NCI-H524 treated with DMSO at 0.1 percent for 48 hours (cell line): Measurements from ENCODE around the gene ZFP92.
"Not testable (repeated sequence)": the region's sequence is repeated elsewhere in the genome, so short reads cannot be mapped to it uniquely, and the experiment has no call there.

Experiments used
- DNase-seq: peaks from one replicate; lab custom pipeline; 2025; lab: John Stamatoyannopoulos, UW

Gene ZFP92

DNA sequence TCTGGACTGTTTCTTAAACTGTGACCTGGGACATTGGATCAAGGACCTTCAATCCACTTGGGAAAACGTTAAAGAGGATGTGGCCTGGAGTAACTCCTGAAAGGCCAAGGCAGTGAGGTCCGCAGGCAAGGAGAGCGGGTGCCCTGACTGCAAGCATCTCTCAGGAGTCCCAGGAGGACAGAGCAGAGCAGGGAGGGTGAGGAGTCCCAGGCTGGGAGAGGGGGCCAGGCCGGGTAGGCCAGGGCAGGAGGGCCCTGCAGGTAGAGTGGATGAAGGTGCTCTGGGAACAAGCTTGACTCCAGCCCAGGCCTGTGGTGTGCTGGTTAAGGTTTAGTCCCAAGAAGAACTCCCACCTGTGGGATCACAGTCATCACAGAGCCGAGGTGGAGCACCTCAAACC, 23.9 kb upstream of the ZFP92 start:
- DNase-seq: no peak

- DNase-seq: no peak
Measured at GRCh38 chrX:153387987-153388721, 23.1 kb upstream of the ZFP92 start.

- no peak for DNase-seq
Measured at GRCh38 chrX:153388722-153389459, 22.4 kb upstream of the ZFP92 start.

- DNase-seq: not testable (repeated sequence)
Measured at GRCh38 chrX:153389460-153389768, 21.9 kb upstream of the ZFP92 start.

GRCh38 chrX:153392642-153393321, 18.5 kb upstream of the ZFP92 start:
- DNase-seq: no peak

- DNase-seq: no peak
Measured at GRCh38 chrX:153394612-153395011, 16.7 kb upstream of the ZFP92 start.

- no peak for DNase-seq
Measured at GRCh38 chrX:153395613-153396319, 15.5 kb upstream of the ZFP92 start.

DNA sequence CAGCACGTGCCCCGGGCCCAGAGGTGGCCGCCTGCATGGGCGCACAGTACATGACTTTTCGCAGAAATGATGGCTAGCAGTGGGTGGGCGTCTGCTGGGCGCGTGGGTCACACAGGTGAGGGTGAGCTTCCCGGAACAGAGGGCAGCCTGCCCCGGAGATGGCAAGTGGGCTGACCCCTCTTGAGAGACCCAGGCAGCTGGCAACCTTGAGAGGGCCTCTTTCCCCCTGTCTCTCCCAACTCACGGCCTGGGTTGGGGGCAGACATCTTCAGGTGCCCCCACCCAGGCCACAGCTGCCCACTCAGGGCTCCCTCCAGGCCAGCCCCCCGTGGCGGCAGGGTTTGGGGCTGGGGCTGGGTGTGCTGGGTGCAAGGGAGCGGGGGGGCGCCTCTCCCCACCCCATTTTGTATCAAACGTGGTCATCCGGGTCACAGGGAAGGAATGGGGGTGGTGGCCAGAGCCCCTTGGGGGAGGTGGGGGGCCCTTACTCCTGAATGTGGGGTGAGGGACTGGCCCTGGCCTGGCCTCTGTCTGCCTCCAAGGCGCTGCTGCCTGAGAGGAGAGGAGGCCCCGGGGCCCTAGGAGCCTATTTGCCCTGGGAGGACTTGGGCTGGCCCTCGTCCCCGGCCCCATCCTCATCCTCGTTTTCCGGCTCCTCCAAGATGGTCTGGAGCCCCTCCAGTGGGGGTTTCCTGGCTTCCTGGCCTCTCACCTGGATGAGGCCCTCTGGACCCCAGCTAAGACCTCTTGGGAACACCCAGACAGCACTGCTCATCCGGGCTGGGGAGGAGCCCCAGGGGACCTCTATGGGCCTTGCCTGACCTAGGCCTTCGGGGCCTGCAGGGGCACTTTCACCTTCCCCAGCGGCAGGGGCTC, 14.7 kb upstream of the ZFP92 start:
- DNase-seq: no peak

- DNase-seq: no peak
Measured at GRCh38 chrX:153397256-153397960, 13.9 kb upstream of the ZFP92 start.

GRCh38 chrX:153398275-153398960, 12.9 kb upstream of the ZFP92 start:
- no peak for DNase-seq

- DNase-seq: no peak
Measured at GRCh38 chrX:153400146-153401132, 10.8 kb upstream of the ZFP92 start.

DNA sequence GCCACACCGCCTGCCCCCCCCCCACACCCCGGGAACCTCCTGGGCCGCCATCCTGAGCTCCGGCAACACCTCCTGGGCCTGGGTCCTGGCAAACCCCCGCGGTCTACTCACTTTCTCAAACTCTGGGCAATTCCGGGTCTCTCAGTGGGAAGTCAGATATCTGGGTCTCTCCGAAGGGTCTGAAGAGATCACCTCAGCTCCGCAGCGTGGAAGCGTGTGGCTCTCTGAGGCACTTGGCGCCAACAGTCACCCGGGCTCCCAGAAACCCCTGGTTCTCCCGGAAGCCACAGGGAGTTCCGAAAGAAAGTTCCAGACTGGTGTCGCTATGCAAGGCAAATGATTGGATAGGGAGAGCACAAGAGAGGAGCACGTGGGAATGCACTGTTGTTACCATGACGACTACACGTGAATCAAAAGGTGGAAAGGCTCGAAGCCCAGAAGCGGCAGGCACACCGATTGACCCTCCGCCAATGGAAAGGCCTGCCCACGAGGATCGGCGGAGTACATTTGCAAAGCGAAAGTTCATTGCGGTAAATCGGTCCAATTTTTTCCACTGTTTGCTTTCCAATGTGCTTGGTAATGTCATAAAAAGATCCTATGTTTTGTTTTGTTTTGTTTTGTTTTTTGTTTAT, 10.0 kb upstream of the ZFP92 start, which contains the start of gene PNMA6E:
Gene PNMA6E (minus strand): TSS at position 218 of the 632 bp plus-strand sequence. CDS start 2,501 bp downstream, outside the sequence.
- no peak for DNase-seq

- DNase-seq: not testable (repeated sequence)
Measured at GRCh38 chrX:153404333-153404732, 6.9 kb upstream of the ZFP92 start.

DNA sequence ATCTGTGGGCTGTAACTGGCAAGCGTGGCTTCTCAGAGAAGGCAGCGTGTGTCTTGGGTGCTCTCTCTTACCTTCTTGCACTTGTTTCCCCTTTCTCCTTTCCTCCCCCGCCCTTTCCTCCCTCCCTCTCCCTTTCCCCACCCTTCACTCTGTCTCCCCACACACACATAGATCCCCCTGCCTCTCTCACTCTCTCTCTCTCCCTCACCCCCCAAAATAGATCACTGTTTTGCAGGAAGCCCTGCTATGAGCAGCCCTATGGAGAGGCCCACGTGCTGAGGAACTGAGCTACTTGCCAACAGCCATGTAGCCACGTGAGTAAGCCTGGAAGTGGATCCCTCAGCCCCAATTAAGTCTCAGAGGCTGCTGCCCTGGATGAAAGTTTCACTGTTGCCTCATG, 5.8 kb upstream of the ZFP92 start:
- DNase-seq: no peak

DNA sequence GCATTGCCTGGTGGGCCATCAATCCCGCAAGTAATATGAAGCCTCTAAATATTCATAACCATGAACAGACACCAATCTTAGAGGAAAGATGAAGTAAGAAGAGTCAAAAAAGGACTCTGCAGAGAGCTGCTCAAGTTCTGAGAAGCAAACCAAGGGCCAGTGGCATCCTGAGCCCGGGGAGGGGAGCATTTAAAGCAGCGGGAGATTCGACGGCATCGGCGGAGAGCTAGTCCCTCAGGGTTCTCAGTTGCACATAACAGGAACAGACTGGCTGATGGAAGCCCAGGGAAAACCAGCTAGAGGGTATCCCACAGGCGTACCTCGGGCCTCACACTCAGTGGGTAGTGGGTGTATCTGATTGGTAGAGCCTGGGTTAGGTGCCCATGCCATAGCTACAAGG, 5.3 kb upstream of the ZFP92 start:
- no peak for DNase-seq

DNA sequence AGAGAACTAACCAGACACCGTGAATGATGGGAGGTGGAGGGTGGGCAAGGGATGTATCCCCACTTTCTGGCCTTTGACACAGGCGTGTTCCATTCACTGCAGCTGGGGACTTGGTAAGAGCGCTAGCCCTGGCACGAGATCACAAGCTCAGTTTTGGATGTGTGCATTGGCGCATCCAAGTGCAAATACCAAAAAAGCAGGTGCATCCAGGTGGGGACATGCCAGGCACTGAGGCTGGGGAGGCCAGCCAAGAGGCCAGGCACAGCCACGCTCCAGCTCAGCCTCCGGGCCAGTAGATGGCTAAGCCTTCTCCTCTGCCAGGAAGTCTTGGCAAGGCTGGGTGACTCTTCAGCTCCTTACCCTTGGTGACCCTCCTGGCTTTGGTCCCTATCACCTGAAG, 4.4 kb upstream of the ZFP92 start:
- DNase-seq: no peak

DNA sequence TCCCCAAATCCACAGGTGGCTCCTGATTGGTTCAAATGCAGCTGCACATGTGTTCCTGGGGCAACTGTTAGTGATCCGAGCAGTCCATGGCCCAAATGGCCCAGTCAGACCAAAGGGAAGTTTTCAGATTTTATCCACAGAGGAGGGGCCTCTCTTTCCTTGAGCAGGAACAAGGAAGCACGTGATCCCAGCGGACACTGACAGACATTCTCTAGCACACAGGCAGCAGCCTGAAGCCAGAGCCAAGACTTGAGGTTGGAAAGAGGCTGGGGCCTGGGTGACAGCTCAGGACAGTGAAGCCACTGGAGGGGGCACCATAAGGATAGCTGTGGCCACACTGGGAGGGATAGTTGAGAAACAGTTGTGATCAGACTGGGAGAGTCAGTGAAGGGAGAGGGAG, 3.5 kb upstream of the ZFP92 start:
- no peak for DNase-seq

GRCh38 chrX:153408221-153408721, 3.0 kb upstream of the ZFP92 start:
- DNase-seq: no peak
